Measurements from ENCODE around the gene TIPARP. TPM values are rescaled to one million over a fixed set of nuclear protein-coding genes. Genes with fewer than 3 reads are reported as not detected.

Gene TIPARP
- total RNA-seq, 1 donor from 2014 or later: 40.6 TPM

GRCh38 chr3:156681002-156681401 is 6.6 kb downstream of the TIPARP start:
- DNase-seq (ENCODE audit: low read depth): no peak
- TF ChIP-seq CTCF (conservative IDR thresholded peaks at IDR 0.05; ENCODE audit: low read depth, low read length): no peak
- H3K4me3 ChIP-seq (ENCODE audit: low read depth, low read length): no peak overlapping the region

DNA sequence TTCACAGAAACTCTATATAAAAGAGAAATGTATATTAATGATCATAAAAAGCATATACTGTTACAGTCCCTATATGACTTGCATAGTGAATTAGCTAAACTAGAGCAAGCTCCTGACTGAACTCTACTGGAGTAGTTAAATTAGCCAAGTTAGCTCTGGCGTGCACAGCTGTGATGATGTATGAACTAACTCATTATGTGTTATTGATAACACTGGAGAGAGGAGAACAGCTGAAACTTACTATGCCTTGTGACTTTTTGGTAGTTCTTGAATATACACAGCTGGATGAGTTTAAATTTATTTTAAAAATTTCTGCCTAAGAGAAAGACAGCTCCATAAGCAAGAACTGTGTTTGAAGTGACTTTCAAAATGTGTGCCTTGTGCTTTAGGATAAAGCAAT is 8.1 kb downstream of the TIPARP start:
- no peak for DNase-seq (ENCODE audit: low read depth)
- H3K4me3 ChIP-seq (ENCODE audit: low read depth, low read length): no peak overlapping the region
- TF ChIP-seq CTCF (conservative IDR thresholded peaks at IDR 0.05; ENCODE audit: low read depth, low read length): no peak

DNA sequence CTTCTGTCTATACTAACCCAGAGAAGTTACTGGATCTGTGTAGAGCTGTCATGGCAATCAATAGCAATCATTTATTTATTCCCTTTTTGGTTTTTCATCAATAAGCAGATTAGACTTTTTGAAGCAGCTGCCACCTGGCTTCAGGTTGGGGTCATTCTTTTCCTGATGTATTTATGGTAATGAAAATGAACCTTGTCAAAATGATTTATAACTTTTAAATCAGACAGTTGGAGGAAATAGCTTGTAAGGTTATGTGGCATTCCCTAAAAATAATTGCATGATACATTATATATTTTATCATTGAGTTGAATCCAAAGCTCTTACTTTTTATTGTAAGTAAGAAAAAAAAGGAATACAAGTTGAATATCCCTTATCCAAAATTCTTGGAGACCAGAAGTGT is 8.6 kb downstream of the TIPARP start:
- no peak for TF ChIP-seq CTCF (conservative IDR thresholded peaks at IDR 0.05; ENCODE audit: low read depth, low read length)
- no peak overlapping the region for H3K4me3 ChIP-seq (ENCODE audit: low read depth, low read length)
- no peak for DNase-seq (ENCODE audit: low read depth)

GRCh38 chr3:156685198-156685597 is 10.8 kb downstream of the TIPARP start:
- no peak overlapping the region for H3K4me3 ChIP-seq (ENCODE audit: low read depth, low read length)
- DNase-seq (ENCODE audit: low read depth): no peak
- TF ChIP-seq CTCF (conservative IDR thresholded peaks at IDR 0.05; ENCODE audit: low read depth, low read length): no peak

DNA sequence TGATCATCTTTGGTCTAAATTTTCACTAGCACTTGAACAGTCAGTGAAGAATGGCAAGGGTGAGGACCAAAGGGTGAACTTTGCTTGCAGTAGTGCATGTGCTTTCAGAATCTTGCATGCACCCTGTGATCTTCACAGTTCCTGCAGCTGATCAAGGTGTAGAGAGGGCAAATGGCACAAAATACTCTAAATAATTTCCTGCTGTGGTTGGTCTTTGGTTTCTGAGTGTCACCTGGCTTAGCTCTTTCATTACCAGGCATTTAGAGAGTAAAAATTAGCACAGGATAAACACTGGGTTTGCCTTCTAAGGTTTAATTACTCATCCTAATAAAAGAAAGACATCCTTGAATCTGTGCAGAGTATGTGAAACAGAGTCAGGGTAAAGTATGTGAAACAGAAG is 11.4 kb downstream of the TIPARP start:
- no peak for TF ChIP-seq CTCF (conservative IDR thresholded peaks at IDR 0.05; ENCODE audit: low read depth, low read length)
- no peak for DNase-seq (ENCODE audit: low read depth)
- H3K4me3 ChIP-seq (ENCODE audit: low read depth, low read length): no peak overlapping the region

GRCh38 chr3:156687023-156687422 is 12.6 kb downstream of the TIPARP start:
- H3K4me3 ChIP-seq (ENCODE audit: low read depth, low read length): no peak overlapping the region
- no peak for DNase-seq (ENCODE audit: low read depth)
- no peak for TF ChIP-seq CTCF (conservative IDR thresholded peaks at IDR 0.05; ENCODE audit: low read depth, low read length)

GRCh38 chr3:156688632-156689452 is 14.5 kb downstream of the TIPARP start:
- DNase-seq (ENCODE audit: low read depth): no peak
- H3K4me3 ChIP-seq (ENCODE audit: low read depth, low read length): no peak overlapping the region
- TF ChIP-seq CTCF (conservative IDR thresholded peaks at IDR 0.05; ENCODE audit: low read depth, low read length): no peak

Measured in epithelial cell of proximal tubule (primary cell).